ENCODE measurements around the gene POLR1B. TPM values are rescaled to one million over a fixed set of nuclear protein-coding genes. Genes with fewer than 3 reads are reported as not detected.
"Not testable (repeated sequence)": the region's sequence is repeated elsewhere in the genome, so short reads cannot be mapped to it uniquely, and the experiment has no call there.

The POLR1B gene
- total and polyA plus RNA-seq, 5 experiments from 2014 or later, result 14.9 to 33.8 (median 23.8) TPM

GRCh38 chr2:112523291-112523777 is 18.9 kb upstream of the POLR1B start:
- peaks cover 0 to 5% (median 0%) of the 10 kb centered on the region in 4 donors for H3K4me1 Mint-ChIP-seq
- ATAC-seq (no peak), DNase-seq (no peak)
- no peaks in the 10 kb centered on the region for H3K27me3 Mint-ChIP-seq
- peaks cover 20 to 69% (median 48%) of the 10 kb centered on the region in 3 donors for H3K36me3 Mint-ChIP-seq
- POLR2A ChIA-PET, result no interaction called here
- no peak overlapping the region for H3K27ac Mint-ChIP-seq
- H3K4me3 Mint-ChIP-seq, result no peak overlapping the region
- no peaks in the 10 kb centered on the region for H3K9me3 Mint-ChIP-seq

GRCh38 chr2:112524276-112524675 is 18.0 kb upstream of the POLR1B start:
- peaks cover 20 to 74% (median 48%) of the 10 kb centered on the region in 3 donors for H3K36me3 Mint-ChIP-seq
- H3K4me3 Mint-ChIP-seq, H3K27ac Mint-ChIP-seq, H3K4me1 Mint-ChIP-seq, DNase-seq, H3K9me3 Mint-ChIP-seq, H3K27me3 Mint-ChIP-seq, POLR2A ChIA-PET, ATAC-seq: not testable (repeated sequence)

- ATAC-seq (no peak), DNase-seq (no peak)
- Mint-ChIP-seq H3K4me1 (no peaks in the 10 kb centered on the region), H3K4me3 (no peak overlapping the region), H3K36me3 (peaks cover 0 to 61% (median 27%) of the 10 kb centered on the region in 3 donors), H3K27me3 (no peaks in the 10 kb centered on the region), H3K27ac (no peak overlapping the region), H3K9me3 (no peaks in the 10 kb centered on the region)
- POLR2A ChIA-PET, result no interaction called here
Observed at GRCh38 chr2:112528541-112528940, 13.7 kb upstream of the POLR1B start.

DNA sequence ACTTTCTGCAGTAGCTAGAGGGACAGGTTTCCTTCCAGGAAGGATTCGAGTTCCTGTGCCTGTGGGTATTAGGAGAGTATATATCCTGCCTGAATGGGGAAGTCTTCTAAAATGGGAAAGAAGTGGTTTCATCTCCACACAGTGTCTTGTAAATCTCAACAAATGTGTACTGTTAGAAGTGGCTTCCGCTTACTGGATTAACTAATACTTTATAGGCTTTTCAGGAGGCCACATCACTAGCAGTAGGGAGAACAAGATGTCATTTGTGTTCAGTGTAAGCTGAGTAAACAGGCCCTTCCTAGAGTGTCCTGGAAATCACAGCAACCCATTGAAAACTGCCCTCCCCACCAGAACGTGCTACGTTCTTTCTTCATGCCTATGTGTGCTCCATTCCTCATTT is 12.5 kb upstream of the POLR1B start:
- Mint-ChIP-seq H3K4me3 (no peak overlapping the region), H3K9me3 (no peaks in the 10 kb centered on the region), H3K27me3 (no peaks in the 10 kb centered on the region), H3K4me1 (peaks cover 0 to 1% (median 0%) of the 10 kb centered on the region in 4 donors), H3K27ac (no peak overlapping the region), H3K36me3 (peaks cover 0 to 58% (median 19%) of the 10 kb centered on the region in 3 donors)
- no peak for DNase-seq
- no peak for ATAC-seq
- POLR2A ChIA-PET, result no interaction called here

DNA sequence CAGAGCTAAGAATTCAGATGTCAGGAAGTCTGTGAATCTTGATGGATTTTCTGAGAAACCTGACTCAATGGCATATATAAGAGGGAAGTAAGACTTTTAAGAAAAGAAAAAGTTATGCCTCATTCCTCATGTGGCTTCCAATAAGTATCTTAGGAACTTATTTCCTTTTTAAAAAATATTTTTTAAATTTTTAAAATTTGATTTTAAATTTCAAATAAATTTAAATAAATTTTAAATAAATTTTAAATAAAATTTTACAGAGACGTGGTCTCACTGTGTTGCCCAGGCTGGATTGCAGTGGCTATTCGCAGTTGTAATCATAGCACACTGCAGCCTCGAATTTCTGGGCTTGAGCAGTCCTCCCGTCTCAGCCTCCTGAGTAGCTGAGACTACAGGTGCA is 11.5 kb upstream of the POLR1B start:
- DNase-seq (no peak), ATAC-seq (no peak)
- H3K36me3 Mint-ChIP-seq, result peaks cover 0 to 55% (median 14%) of the 10 kb centered on the region in 3 donors
- peaks cover 0 to 2% (median 0%) of the 10 kb centered on the region in 4 donors for H3K4me1 Mint-ChIP-seq
- H3K4me3 Mint-ChIP-seq, result no peak overlapping the region
- POLR2A ChIA-PET, result no interaction called here
- H3K27ac Mint-ChIP-seq, result no peak overlapping the region
- H3K27me3 Mint-ChIP-seq, result no peaks in the 10 kb centered on the region
- H3K9me3 Mint-ChIP-seq, result no peaks in the 10 kb centered on the region

GRCh38 chr2:112534826-112535225 is 7.4 kb upstream of the POLR1B start:
- no peaks in the 10 kb centered on the region for H3K27me3 Mint-ChIP-seq
- H3K36me3 Mint-ChIP-seq, result peaks cover 0 to 19% (median 8%) of the 10 kb centered on the region in 3 donors
- ATAC-seq (no peak), DNase-seq (no peak)
- no peaks in the 10 kb centered on the region for H3K9me3 Mint-ChIP-seq
- H3K27ac Mint-ChIP-seq, result peak overlapping the region in 2 of 10 donors; percentile 52 to 57
- POLR2A ChIA-PET, result no interaction called here
- H3K4me1 Mint-ChIP-seq, result peaks cover 0 to 2% (median 0%) of the 10 kb centered on the region in 4 donors
- no peak overlapping the region for H3K4me3 Mint-ChIP-seq

DNA sequence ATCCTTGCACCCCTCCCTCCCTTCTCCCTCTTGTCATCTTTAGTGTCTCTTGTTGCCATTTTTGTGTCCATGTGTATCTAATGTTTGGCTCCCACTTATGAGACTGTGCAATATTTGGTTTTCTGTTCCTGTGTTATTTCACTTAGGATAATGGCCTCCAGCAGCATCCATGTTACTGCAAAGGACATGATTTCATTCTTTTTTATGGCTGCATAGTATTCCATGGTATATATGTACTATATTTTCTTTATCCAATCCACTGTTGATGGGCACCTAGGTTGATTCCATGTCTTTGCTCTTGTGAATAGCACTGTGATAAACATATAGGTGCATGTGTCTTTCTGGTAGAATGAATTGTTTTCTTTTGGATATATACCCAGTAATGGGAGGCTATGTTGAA is 5.6 kb upstream of the POLR1B start:
- POLR2A ChIA-PET, H3K9me3 Mint-ChIP-seq, H3K27me3 Mint-ChIP-seq, H3K36me3 Mint-ChIP-seq, DNase-seq, ATAC-seq, H3K4me3 Mint-ChIP-seq, H3K27ac Mint-ChIP-seq: not testable (repeated sequence)
- peaks cover 6 to 12% (median 7%) of the 10 kb centered on the region in 4 donors for H3K4me1 Mint-ChIP-seq

- peak overlapping the region in 1 of 10 donors; percentile 13 for H3K27ac Mint-ChIP-seq
- no peak overlapping the region for H3K4me3 Mint-ChIP-seq
- H3K27me3 Mint-ChIP-seq, result no peaks in the 10 kb centered on the region
- H3K9me3 Mint-ChIP-seq, result no peaks in the 10 kb centered on the region
- peaks cover 6 to 15% (median 9%) of the 10 kb centered on the region in 4 donors for H3K4me1 Mint-ChIP-seq
- DNase-seq (no peak), ATAC-seq (no peak)
- POLR2A ChIA-PET, result no interaction called here
- H3K36me3 Mint-ChIP-seq, result no peaks in the 10 kb centered on the region
Observed at GRCh38 chr2:112539306-112539705, 3.0 kb upstream of the POLR1B start.

- Mint-ChIP-seq H3K4me1 (peaks cover 6 to 24% (median 12%) of the 10 kb centered on the region in 4 donors), H3K9me3 (no peaks in the 10 kb centered on the region), H3K4me3 (no peak overlapping the region), H3K36me3 (peaks cover 0 to 2% (median under 1%) of the 10 kb centered on the region in 3 donors), H3K27me3 (no peaks in the 10 kb centered on the region), H3K27ac (peak overlapping the region in 1 of 10 donors; percentile 58)
- POLR2A ChIA-PET, result interaction anchor here (0.6 to 4.0 kb wide), 4 partner anchors 44 to 899 kb away, joined by 3 to 15 read pairs (median 4); partner anchors contain the start of genes CHCHD5 and SLC20A1
- DNase-seq (no peak), ATAC-seq (no peak)
Observed at GRCh38 chr2:112540906-112541305, 1.4 kb upstream of the POLR1B start.

GRCh38 chr2:112541315-112542122 is 746 bp upstream of the POLR1B start:
- Mint-ChIP-seq H3K36me3 (peaks cover 0 to 6% (median 5%) of the 10 kb centered on the region in 3 donors), H3K9me3 (no peaks in the 10 kb centered on the region), H3K4me1 (peaks cover 6 to 24% (median 12%) of the 10 kb centered on the region in 4 donors), H3K27ac (no peak overlapping the region), H3K4me3 (no peak overlapping the region), H3K27me3 (no peaks in the 10 kb centered on the region)
- DNase-seq, result peak in 7 of 10 donors; percentile 7 to 89 (median 60)
- POLR2A ChIA-PET, result interaction anchor here (0.6 to 4.0 kb wide), 6 partner anchors 43 to 898 kb away, joined by 3 to 15 read pairs (median 4); partner anchors contain the start of genes CHCHD5 and SLC20A1
- ATAC-seq, result peak; percentile 76 to 79

GRCh38 chr2:112542984-112543661 is 858 bp downstream of the POLR1B start:
- Mint-ChIP-seq H3K4me1 (peaks cover 6 to 24% (median 12%) of the 10 kb centered on the region in 4 donors), H3K9me3 (no peaks in the 10 kb centered on the region), H3K27ac (no peak overlapping the region), H3K36me3 (peaks cover 5 to 22% (median 13%) of the 10 kb centered on the region in 3 donors), H3K4me3 (no peak overlapping the region), H3K27me3 (no peaks in the 10 kb centered on the region)
- DNase-seq, result peak in 1 of 10 donors; percentile 3
- no peak for ATAC-seq
- POLR2A ChIA-PET, result interaction anchor here (0.6 to 4.0 kb wide), 7 partner anchors 12 to 268 kb away, joined by 3 to 15 read pairs (median 4); partner anchors contain the start of genes CHCHD5 and SLC20A1

DNA sequence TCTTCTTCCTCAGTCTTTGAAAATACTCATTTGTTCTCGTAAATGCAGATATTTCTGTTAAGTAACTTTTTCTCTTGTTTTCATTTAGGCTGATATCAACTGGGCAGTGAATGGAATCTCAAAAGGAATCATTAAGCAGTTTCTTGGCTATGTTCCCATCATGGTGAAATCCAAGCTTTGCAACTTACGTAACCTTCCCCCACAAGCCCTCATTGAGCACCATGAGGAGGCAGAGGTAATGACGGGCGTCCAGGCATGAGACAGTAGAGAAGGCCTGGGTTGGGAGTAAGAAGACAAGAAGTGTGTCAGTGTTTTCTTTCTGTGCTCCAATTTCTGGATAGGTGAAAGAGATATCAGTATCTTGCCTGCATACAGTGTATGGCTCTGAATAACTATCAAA is 5.1 kb downstream of the POLR1B start:
- no peaks in the 10 kb centered on the region for H3K9me3 Mint-ChIP-seq
- peaks cover 5 to 60% (median 30%) of the 10 kb centered on the region in 3 donors for H3K36me3 Mint-ChIP-seq
- no peaks in the 10 kb centered on the region for H3K27me3 Mint-ChIP-seq
- H3K27ac Mint-ChIP-seq, result peak overlapping the region in 2 of 10 donors; percentile 4 to 24
- POLR2A ChIA-PET, result interaction anchor here (1.0 kb wide), 1 partner anchor 273 kb away, joined by 16 read pairs; no protein-coding TSS in a partner anchor
- no peak overlapping the region for H3K4me3 Mint-ChIP-seq
- peaks cover 0 to 11% (median 9%) of the 10 kb centered on the region in 4 donors for H3K4me1 Mint-ChIP-seq
- DNase-seq (no peak), ATAC-seq (no peak)
